ENCODE results near the gene SLC38A6. TPM values are rescaled to one million over a fixed set of nuclear protein-coding genes. Genes with fewer than 3 reads are reported as not detected.

Gene SLC38A6
- total RNA-seq, 4 donors from 2014 or later: 16.1 to 47.7 (median 32.4) TPM

GRCh38 chr14:60958146-60958545, 22.9 kb upstream of the SLC38A6 start:
- Histone ChIP-seq H3K27me3 (no peaks in the 10 kb centered on the region), H3K4me1 (no peaks in the 10 kb centered on the region), H3K27ac (no peak overlapping the region), H3K36me3 (no peaks in the 10 kb centered on the region), H3K4me3 (replicated peaks in 1 of 3) (no peak overlapping the region), H3K9me3 (no peaks in the 10 kb centered on the region)
- no peak for DNase-seq
- TF ChIP-seq POLR2A (IDR thresholded peaks at IDR 0.05): no peak
- TF ChIP-seq CTCF (IDR thresholded peaks at IDR 0.05): no peak
- intact Hi-C loops (cut with DNase I): no loop called here

DNA sequence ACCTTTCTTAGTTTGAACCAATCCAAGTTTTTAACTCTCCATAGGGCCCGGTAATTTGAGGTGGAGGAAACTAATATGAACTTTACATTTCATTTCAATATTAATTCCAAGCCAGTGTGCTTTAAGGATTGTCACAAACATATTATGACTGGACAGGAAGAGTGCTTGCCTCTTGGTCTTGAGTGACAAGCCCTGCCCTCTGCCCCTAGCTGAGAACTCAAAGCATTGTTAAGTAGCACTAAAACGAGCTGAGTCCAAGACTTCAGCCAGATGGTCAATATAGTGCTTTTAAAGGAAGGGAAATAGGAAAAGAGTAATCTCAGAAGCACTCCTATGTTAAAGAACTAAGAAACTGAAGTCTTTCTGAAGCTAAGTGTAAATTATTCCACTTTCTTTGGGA, 17.3 kb upstream of the SLC38A6 start:
- DNase-seq: no peak
- Histone ChIP-seq H3K27ac (no peak overlapping the region), H3K9me3 (no peaks in the 10 kb centered on the region), H3K4me3 (replicated peaks in 1 of 3) (no peak overlapping the region), H3K4me1 (no peaks in the 10 kb centered on the region), H3K27me3 (no peaks in the 10 kb centered on the region), H3K36me3 (no peaks in the 10 kb centered on the region)
- TF ChIP-seq CTCF (IDR thresholded peaks at IDR 0.05) (no peak), POLR2A (IDR thresholded peaks at IDR 0.05) (no peak)
- 58 to 63% methylated on average over 2 of the region's 2 CpGs for WGBS, 2 donors
- intact Hi-C loops (cut with DNase I): no loop called here

DNA sequence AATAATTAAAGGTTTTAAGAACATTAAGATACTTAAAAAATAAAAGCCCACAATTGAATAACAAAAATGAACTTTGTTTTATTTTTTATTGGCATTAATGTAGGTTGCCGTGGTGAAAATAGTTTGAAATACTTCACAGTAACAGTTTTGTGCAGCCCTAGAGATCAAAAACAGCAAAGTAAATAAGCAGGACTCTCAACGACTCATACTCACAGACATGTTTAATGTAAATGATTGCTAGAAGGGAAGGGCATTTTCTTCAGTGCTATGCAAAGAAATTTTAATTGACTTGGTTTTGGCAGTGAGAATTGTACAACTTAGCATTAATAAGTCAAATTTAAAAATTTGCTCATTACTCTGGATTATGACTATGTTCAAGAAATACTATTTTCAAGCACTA, 16.1 kb upstream of the SLC38A6 start:
- no peak overlapping the region for H3K27ac ChIP-seq
- no peak for DNase-seq
- H3K27me3 ChIP-seq: no peaks in the 10 kb centered on the region
- 51 to 58% methylated on average over 2 of the region's 2 CpGs for WGBS, 2 donors
- TF ChIP-seq CTCF (IDR thresholded peaks at IDR 0.05): no peak
- no peak for TF ChIP-seq POLR2A (IDR thresholded peaks at IDR 0.05)
- no peaks in the 10 kb centered on the region for H3K4me1 ChIP-seq
- no peaks in the 10 kb centered on the region for H3K36me3 ChIP-seq
- no peak overlapping the region for H3K4me3 ChIP-seq (replicated peaks in 1 of 3)
- no peaks in the 10 kb centered on the region for H3K9me3 ChIP-seq
- intact Hi-C loops (cut with DNase I): no loop called here

DNA sequence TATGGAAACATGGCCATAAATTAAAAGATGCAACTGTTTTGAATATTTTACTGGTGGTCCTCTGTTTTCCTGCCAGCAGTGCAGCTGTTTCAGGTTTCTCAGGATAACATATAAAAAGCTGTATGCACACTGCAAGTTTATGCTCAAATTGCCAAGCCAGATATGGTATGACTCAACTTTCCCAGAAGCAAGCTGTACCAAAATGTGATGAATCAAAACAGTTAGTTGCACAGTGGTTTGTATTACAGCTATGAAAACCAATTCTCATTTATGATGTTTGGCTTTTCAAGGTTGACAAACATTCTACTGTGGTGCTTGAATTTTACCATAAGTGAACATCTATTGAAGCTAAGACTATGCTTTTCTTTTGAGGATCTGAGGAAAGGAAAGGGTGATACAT, 15.6 kb upstream of the SLC38A6 start:
- Histone ChIP-seq H3K36me3 (no peaks in the 10 kb centered on the region), H3K4me1 (no peaks in the 10 kb centered on the region), H3K27me3 (no peaks in the 10 kb centered on the region), H3K27ac (no peak overlapping the region), H3K4me3 (replicated peaks in 1 of 3) (no peak overlapping the region), H3K9me3 (no peaks in the 10 kb centered on the region)
- TF ChIP-seq POLR2A (IDR thresholded peaks at IDR 0.05) (no peak), CTCF (IDR thresholded peaks at IDR 0.05) (no peak)
- intact Hi-C loops (cut with DNase I): no loop called here
- no peak for DNase-seq

GRCh38 chr14:60968099-60968498, 12.9 kb upstream of the SLC38A6 start:
- DNase-seq: no peak
- intact Hi-C loops (cut with DNase I): no loop called here
- H3K4me3 ChIP-seq (replicated peaks in 1 of 3): no peak overlapping the region
- no peak overlapping the region for H3K27ac ChIP-seq
- WGBS, 2 donors: 80 to 84% methylated on average over 1 of the region's 1 CpG
- H3K4me1 ChIP-seq: no peaks in the 10 kb centered on the region
- H3K9me3 ChIP-seq: no peaks in the 10 kb centered on the region
- no peaks in the 10 kb centered on the region for H3K27me3 ChIP-seq
- H3K36me3 ChIP-seq: no peaks in the 10 kb centered on the region
- TF ChIP-seq CTCF (IDR thresholded peaks at IDR 0.05): no peak
- TF ChIP-seq POLR2A (IDR thresholded peaks at IDR 0.05): no peak
